Stomach (tissue), 4 donors: Measurements from ENCODE around the gene PHYHD1.

ENCODE experiments used
- CTCF ChIP-seq, 7 experiments: fragments of 450-650 bp in 4 of 7; fragments of 200-600 bp in 3 of 7; sonication (generic) in 3 of 7; IDR thresholded peaks; one replicate each; pipeline ENCODE4 v1.5.1; 2016 to 2019; ENCODE audit warnings: antibody characterized with exemption in 7 of 7, control low read depth in 2 of 7, mild to moderate bottlenecking in 1 of 7
- EP300 ChIP-seq: sonication (generic); formaldehyde crosslinking; IDR thresholded peaks from one replicate; pipeline ENCODE4 v1.6.1; 2017; ENCODE audit warnings: antibody characterized with exemption
- POLR2A ChIP-seq, 4 donors: fragments of 450-650 bp; IDR thresholded peaks; one replicate each; pipeline ENCODE4 v1.6.1; 2016; ENCODE audit warnings: antibody characterized with exemption in 4 of 4, control low read depth in 2 of 4, mild to moderate bottlenecking in 1 of 4, moderate library complexity in 1 of 4

GRCh38 chr9:128933731-128934130, 12.9 kb downstream of the PHYHD1 start:
- TF ChIP-seq CTCF (IDR thresholded peaks at IDR 0.05) = no peak
- no peak for TF ChIP-seq POLR2A (IDR thresholded peaks at IDR 0.05)
- no peak for TF ChIP-seq EP300
